SK-N-SH treated with all-trans-retinoic acid at 6 μM for 48 hours (cell line): Measurements from ENCODE around the gene GPBAR1.

ENCODE experiments used
- ARNTL ChIP-seq: fragments of 450-650 bp; formaldehyde crosslinking; IDR thresholded peaks from 2 replicates; pipeline ENCODE4 v1.5.0; 2020; ENCODE audit warnings: low read depth, mild to moderate bottlenecking, moderate library complexity, borderline replicate concordance
- CSDC2 ChIP-seq: fragments of 250-450 bp; sonication (Bioruptor Pico); IDR thresholded peaks from 2 replicates; pipeline ENCODE4 v1.5.0; 2020; ENCODE audit warnings: mild to moderate bottlenecking, moderate library complexity
- GLIS3 ChIP-seq: fragments of 250-450 bp; sonication (Bioruptor Pico); IDR thresholded peaks from 2 replicates; pipeline ENCODE4 v1.5.0; 2020; ENCODE audit warnings: mild to moderate bottlenecking, moderate library complexity
- TCF4 ChIP-seq: fragments of 250-450 bp; sonication (Bioruptor Pico); IDR thresholded peaks from 2 replicates; pipeline ENCODE4 v1.8.0; 2021; ENCODE audit warnings: mild to moderate bottlenecking, moderate library complexity, borderline replicate concordance
- ZFP30 ChIP-seq: fragments of 450-650 bp; formaldehyde crosslinking; IDR thresholded peaks from 2 replicates; pipeline ENCODE4 v1.5.0; 2022; ENCODE audit warnings: mild to moderate bottlenecking, moderate library complexity
- TF ChIP-seq, protein P1 (sequence below): fragments of 250-450 bp; sonication (Bioruptor Pico); IDR thresholded peaks from 2 replicates; pipeline ENCODE4 v1.8.0; 2020; ENCODE audit warnings: mild to moderate bottlenecking, moderate library complexity, borderline replicate concordance

DNA sequence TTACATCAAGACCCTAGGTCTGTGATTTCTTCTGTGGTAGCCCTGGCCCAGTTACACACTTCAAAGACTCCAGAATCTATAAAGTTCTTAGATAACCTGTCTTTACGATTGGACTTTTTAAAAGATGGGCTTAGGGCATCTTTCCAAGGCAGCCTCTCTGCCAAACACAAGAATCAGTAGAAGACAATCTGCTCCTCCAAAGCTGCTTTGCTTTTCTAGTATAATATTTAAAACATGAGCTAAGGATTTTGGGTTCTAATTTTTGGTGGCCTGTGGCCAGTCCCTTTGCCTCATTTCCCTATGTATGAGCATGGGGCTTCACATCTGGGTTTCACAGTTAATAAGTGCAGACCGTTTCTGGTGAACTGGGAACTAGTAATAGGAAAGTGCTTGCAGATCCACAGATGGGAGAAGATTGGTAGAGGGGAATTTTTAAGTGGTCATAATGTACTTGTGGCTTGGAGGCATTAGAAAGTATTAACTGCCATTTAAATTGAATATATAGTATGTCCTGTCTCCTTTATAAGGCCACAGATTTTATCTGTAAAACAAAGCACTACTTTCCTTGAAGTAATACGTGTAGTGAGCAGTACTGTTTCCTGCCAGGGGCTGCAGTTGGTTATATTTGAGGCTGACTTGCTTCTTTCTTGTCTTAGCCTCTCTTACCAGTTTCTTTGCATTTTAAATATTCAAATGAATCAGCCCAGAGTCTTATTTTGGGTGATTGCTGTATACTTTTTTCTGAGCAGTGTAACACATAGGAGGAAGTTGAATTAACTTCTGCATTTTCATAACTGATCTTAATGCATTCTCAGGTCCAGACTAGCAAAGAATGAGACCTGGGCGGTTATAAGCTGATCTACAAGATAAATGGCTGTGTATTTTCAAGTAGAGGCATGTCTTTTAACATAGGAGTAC lies 42.3 kb upstream of the GPBAR1 start:
- TF ChIP-seq GLIS3 = no peak
- TF ChIP-seq ARNTL (CRISPR knock-in tag) = no peak
- TF ChIP-seq TCF4 (CRISPR knock-in tag) = no peak
- TF ChIP-seq, protein P1, sequence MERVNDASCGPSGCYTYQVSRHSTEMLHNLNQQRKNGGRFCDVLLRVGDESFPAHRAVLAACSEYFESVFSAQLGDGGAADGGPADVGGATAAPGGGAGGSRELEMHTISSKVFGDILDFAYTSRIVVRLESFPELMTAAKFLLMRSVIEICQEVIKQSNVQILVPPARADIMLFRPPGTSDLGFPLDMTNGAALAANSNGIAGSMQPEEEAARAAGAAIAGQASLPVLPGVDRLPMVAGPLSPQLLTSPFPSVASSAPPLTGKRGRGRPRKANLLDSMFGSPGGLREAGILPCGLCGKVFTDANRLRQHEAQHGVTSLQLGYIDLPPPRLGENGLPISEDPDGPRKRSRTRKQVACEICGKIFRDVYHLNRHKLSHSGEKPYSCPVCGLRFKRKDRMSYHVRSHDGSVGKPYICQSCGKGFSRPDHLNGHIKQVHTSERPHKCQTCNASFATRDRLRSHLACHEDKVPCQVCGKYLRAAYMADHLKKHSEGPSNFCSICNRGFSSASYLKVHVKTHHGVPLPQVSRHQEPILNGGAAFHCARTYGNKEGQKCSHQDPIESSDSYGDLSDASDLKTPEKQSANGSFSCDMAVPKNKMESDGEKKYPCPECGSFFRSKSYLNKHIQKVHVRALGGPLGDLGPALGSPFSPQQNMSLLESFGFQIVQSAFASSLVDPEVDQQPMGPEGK (CRISPR knock-in tag) = no peak
- no peak for TF ChIP-seq CSDC2 (CRISPR knock-in tag)
- no peak for TF ChIP-seq ZFP30 (CRISPR knock-in tag)
